ENCODE measurements around the gene COX19. TPM values are rescaled to one million over a fixed set of nuclear protein-coding genes. Genes with fewer than 3 reads are reported as not detected.

The COX19 gene
- total and polyA plus RNA-seq, 2 of the 13 experiments (the other 11 are each of a cell fraction or from before 2014, with no cell fraction given) = 11.5 to 21.7 TPM

DNA sequence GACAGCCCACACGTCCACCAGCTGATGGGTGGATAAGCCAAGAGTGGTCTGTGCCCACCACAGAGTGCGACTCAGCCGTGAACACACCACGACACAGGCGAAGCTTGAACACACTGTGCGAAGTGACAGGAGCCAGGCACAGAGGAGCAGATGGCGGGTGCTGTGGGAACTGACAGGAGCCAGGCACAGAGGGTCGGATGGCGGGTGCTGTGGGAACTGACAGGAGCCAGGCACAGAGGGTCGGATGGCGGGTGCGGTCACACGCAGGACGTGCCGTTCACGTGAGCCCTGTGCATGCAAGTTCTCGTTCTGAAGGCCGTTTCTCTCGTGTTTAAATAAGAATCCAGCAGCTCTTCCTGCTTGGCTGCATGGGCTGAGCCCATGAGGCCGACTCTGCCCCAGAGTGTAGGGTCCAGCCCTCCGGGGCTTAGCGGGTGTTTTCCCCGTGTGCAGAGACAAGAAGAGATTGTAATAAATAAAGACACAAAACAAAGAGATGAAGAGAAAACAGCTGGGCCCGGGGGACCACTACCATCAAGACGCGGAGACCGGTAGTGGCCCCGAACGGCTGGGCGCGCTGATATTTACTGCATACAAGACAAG, 15.0 kb downstream of the COX19 start (continued):
- TF ChIP-seq PAWR (CRISPR knock-in tag; IDR thresholded peaks at IDR 0.05; ENCODE audit: borderline replicate concordance) (no peak), NFATC3 (CRISPR knock-in tag; IDR thresholded peaks at IDR 0.05) (no peak), ZNF557 (CRISPR knock-in tag; IDR thresholded peaks at IDR 0.05) (no peak), ZBTB20 (CRISPR knock-in tag; IDR thresholded peaks at IDR 0.05; ENCODE audit: borderline replicate concordance, low read depth) (peak; percentile 47; the same call in 1 of the 2 replicates), IKZF1 (IDR thresholded peaks at IDR 0.05) (no peak), ZFP36 (IDR thresholded peaks at IDR 0.05; ENCODE audit: borderline replicate concordance, low read depth, low read length, partially characterized antibody) (no peak), MXD4 (CRISPR knock-in tag; IDR thresholded peaks at IDR 0.05) (no peak), SMC3 (IDR thresholded peaks at IDR 0.05; ENCODE audit: low read length) (no peak), XBP1 (CRISPR knock-in tag; IDR thresholded peaks at IDR 0.05) (no peak), ZNF619 (CRISPR knock-in tag; IDR thresholded peaks at IDR 0.05) (no peak), ZNF652 (CRISPR knock-in tag; IDR thresholded peaks at IDR 0.05; ENCODE audit: borderline replicate concordance, low read depth) (no peak), DPF2 (CRISPR knock-in tag; IDR thresholded peaks at IDR 0.05; ENCODE audit: borderline replicate concordance, low read depth) (peak; percentile 66), CEBPZ (IDR thresholded peaks at IDR 0.05; ENCODE audit: low read length) (no peak), SIX4 (CRISPR knock-in tag; IDR thresholded peaks at IDR 0.05) (no peak), MIER3 (CRISPR knock-in tag; IDR thresholded peaks at IDR 0.05; ENCODE audit: borderline replicate concordance) (no peak), SNAPC5 (CRISPR knock-in tag; IDR thresholded peaks at IDR 0.05; ENCODE audit: borderline replicate concordance) (no peak), ZNF773 (CRISPR knock-in tag; IDR thresholded peaks at IDR 0.05; ENCODE audit: borderline replicate concordance) (no peak)
- TF ChIP-seq, protein P1, sequence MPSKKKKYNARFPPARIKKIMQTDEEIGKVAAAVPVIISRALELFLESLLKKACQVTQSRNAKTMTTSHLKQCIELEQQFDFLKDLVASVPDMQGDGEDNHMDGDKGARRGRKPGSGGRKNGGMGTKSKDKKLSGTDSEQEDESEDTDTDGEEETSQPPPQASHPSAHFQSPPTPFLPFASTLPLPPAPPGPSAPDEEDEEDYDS (CRISPR knock-in tag; IDR thresholded peaks at IDR 0.05) = peak; percentile 46; the same call in 1 of the 2 replicates
- TF ChIP-seq, protein P2, sequence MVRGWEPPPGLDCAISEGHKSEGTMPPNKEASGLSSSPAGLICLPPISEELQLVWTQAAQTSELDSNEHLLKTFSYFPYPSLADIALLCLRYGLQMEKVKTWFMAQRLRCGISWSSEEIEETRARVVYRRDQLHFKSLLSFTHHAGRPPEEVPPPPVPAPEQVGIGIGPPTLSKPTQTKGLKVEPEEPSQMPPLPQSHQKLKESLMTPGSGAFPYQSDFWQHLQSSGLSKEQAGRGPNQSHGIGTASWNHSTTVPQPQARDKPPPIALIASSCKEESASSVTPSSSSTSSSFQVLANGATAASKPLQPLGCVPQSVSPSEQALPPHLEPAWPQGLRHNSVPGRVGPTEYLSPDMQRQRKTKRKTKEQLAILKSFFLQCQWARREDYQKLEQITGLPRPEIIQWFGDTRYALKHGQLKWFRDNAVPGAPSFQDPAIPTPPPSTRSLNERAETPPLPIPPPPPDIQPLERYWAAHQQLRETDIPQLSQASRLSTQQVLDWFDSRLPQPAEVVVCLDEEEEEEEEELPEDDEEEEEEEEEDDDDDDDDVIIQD (CRISPR knock-in tag; IDR thresholded peaks at IDR 0.05; ENCODE audit: low read depth) = no peak
- TF ChIP-seq, protein P3, sequence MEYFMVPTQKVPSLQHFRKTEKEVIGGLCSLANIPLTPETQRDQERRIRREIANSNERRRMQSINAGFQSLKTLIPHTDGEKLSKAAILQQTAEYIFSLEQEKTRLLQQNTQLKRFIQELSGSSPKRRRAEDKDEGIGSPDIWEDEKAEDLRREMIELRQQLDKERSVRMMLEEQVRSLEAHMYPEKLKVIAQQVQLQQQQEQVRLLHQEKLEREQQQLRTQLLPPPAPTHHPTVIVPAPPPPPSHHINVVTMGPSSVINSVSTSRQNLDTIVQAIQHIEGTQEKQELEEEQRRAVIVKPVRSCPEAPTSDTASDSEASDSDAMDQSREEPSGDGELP (IDR thresholded peaks at IDR 0.05; ENCODE audit: borderline replicate concordance, low read depth) = no peak
- TF ChIP-seq, protein P4, sequence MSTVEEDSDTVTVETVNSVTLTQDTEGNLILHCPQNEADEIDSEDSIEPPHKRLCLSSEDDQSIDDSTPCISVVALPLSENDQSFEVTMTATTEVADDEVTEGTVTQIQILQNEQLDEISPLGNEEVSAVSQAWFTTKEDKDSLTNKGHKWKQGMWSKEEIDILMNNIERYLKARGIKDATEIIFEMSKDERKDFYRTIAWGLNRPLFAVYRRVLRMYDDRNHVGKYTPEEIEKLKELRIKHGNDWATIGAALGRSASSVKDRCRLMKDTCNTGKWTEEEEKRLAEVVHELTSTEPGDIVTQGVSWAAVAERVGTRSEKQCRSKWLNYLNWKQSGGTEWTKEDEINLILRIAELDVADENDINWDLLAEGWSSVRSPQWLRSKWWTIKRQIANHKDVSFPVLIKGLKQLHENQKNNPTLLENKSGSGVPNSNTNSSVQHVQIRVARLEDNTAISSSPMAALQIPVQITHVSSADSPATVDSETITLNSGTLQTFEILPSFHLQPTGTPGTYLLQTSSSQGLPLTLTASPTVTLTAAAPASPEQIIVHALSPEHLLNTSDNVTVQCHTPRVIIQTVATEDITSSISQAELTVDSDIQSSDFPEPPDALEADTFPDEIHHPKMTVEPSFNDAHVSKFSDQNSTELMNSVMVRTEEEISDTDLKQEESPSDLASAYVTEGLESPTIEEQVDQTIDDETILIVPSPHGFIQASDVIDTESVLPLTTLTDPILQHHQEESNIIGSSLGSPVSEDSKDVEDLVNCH (CRISPR knock-in tag; IDR thresholded peaks at IDR 0.05) = no peak
